ENCODE data around the gene MAP4K1. TPM values are rescaled to one million over a fixed set of nuclear protein-coding genes. Genes with fewer than 3 reads are reported as not detected.
A peak's percentile ranks its signal among the peaks of the same experiment; 100 is the strongest.

Gene MAP4K1
- total and polyA plus RNA-seq, 2 of the 13 experiments (the other 11 are each of a cell fraction or from before 2014, with no cell fraction given) = 0.24 to 0.89 TPM

GRCh38 chr19:38618590-38619360 is 1.0 kb upstream of the MAP4K1 start, which contains the start of gene EIF3K (continued):
- TF ChIP-seq KIAA2018 (CRISPR knock-in tag; IDR thresholded peaks at IDR 0.05; ENCODE audit: borderline replicate concordance) = no peak
- TF ChIP-seq ZNF761 (CRISPR knock-in tag; conservative IDR thresholded peaks at IDR 0.05) = no peak
- TF ChIP-seq FLYWCH1 (CRISPR knock-in tag; IDR thresholded peaks at IDR 0.05) = no peak
- no peak for TF ChIP-seq ZNF253 (CRISPR knock-in tag; IDR thresholded peaks at IDR 0.05; ENCODE audit: borderline replicate concordance)
- no peak for TF ChIP-seq ZNF17 (CRISPR knock-in tag; IDR thresholded peaks at IDR 0.05)
- TF ChIP-seq KLF6 (CRISPR knock-in tag; IDR thresholded peaks at IDR 0.05) = peak; percentile 24; the same call in 1 of the 2 replicates
- TF ChIP-seq ZFX (CRISPR knock-in tag; IDR thresholded peaks at IDR 0.05; ENCODE audit: low read depth) = peak; percentile 89
- peak; percentile 57; the same call in 1 of the 2 replicates for TF ChIP-seq ZNF709 (CRISPR knock-in tag; IDR thresholded peaks at IDR 0.05)
- no peak for TF ChIP-seq TRAFD1 (CRISPR knock-in tag; IDR thresholded peaks at IDR 0.05; ENCODE audit: borderline replicate concordance)
- no peak for TF ChIP-seq SATB2 (CRISPR knock-in tag; IDR thresholded peaks at IDR 0.05)
- no peak for TF ChIP-seq ZNF672 (CRISPR knock-in tag; IDR thresholded peaks at IDR 0.05)
- TF ChIP-seq ZNF674 (CRISPR knock-in tag; IDR thresholded peaks at IDR 0.05; ENCODE audit: low read depth) = no peak
- TF ChIP-seq ZNF550 (CRISPR knock-in tag; IDR thresholded peaks at IDR 0.05; ENCODE audit: borderline replicate concordance) = no peak; the same call in 1 of the 2 replicates
- TF ChIP-seq CHCHD3 (CRISPR knock-in tag; IDR thresholded peaks at IDR 0.05) = no peak
- TF ChIP-seq THRA (CRISPR knock-in tag; IDR thresholded peaks at IDR 0.05; ENCODE audit: borderline replicate concordance) = peak; percentile 31; the same call in 1 of the 2 replicates
- TF ChIP-seq ZNF33A (CRISPR knock-in tag; IDR thresholded peaks at IDR 0.05; ENCODE audit: borderline replicate concordance) = no peak
- TF ChIP-seq PLSCR1 (CRISPR knock-in tag; IDR thresholded peaks at IDR 0.05; ENCODE audit: borderline replicate concordance) = no peak

All from HepG2 (cell line).